Amniotic epithelial cell (primary cell): ENCODE data around the gene EFNA3.

Experiments
- DNase-seq: peaks from one replicate; pipeline ENCODE4 v3.0.0-alpha.2; 2010; ENCODE audit warnings: low read depth

Gene EFNA3

DNA sequence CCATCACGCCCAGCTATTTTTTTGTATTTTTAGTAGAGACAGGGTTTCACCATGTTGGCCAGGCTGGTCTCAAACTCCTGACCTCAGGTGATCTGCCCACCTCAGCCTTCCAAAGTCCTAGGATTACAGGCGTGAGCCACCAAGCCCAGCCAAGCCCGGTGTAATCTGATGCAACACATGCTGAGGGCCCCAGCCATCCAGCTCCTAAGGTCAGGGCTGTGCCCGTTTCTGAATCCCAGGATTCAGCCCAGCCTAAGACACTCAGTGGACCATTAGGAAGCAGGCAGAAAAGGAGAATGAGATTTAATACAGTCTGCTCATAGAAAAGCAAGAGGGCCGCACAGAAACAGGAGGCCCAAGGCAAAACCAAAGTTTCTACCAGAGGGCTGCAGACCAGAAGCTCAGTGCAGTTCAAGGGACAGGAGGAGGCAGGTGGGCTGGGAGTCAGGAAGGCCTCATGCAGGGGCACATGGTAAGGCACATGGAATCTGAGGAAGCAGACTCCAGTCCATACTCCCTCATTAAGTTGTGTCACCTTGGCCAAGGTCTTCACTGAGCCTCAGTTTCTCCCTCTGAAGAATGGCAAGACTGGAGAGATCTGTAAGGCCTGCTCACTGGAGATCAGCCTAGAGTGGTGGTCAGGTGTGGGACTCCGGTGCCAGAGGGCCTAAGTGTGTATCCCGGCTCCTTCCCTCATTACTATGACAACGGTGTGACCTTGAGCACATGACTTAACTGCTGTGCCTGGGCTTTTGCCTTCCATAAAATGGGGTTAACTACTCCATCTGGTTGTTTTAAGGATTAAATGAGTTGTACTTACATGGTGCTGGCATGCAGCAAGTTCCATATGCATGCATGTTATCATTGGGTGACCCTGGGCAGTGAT, 29.9 kb upstream of the EFNA3 start:
- no peak for DNase-seq

DNA sequence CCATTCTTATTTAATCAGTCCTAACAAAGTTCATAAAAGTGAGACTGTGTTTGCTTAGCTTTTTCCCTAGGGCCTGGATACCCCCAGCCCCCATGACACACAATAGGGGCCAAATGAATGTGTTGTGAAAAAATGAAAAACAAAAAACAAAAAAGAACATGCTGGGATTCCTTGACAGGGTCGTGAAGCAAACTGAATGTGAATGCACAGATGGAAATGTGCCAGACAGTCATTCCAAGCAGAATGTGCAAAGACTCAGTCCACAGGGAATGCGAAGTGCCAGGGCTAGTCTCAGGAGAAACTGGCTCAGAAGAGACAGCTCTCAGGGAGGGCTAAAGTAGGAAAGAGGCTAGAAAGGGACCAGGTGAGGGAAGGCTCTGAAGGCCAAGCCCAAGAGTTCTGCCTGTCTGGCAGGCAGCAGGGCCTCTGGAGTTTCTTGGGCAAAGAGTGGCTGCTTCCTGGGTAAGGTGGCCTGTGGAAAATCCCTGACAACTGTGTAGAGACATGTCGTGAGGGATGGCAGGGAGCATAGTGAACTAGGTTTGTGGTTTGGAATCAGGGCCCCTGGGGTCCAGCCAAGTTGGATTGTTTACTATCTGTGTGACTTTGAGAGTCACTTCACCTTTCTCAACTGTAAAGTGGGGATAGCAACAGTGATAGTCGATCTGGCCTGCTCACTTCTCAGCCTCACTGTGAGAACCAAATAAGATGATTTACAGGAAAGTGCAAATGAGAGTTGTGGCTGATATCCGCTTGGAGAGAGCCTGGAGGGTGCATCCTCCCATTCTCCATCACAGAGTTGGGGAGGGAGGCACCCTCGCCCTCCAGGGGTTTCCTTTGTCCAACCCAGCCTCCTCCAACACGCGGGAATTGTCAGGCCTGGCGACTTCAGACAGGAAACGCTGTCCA, 28.7 kb upstream of the EFNA3 start:
- peak; percentile 29 for DNase-seq

DNA sequence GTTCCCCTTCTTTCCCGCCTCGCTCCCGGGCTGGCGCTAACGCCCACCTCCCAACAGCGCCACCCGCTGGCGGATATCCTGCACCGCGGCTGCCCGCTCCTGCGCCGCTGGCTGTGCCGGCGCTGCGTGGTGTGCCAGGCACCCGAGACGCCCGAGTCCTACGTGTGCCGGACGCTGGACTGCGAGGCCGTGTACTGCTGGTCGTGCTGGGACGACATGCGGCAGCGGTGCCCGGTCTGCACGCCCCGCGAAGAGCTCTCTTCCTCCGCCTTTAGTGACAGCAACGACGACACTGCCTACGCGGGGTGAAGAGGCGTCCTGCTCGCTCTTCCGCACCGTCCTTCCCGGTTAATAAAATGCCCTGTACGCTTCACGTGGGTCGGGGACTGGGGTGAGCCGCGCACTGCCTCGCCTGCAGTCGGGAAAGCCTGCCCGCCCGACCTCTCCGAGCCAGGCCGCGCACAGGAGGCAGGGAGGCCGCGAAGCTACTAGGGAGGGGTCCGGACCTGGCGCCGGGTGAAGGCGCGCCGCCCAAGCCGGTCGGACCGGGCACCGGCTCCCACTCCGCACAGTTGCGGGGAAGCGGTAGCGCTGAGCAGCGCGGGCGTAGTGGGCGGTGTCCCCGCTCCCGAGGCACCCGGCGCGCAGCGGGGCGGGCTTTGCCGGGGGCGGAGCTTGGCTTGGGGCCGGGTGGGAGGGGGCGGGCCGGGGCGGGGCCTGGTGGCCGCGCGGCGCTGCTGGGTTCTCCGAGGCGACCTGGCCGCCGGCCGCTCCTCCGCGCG, 27.9 kb upstream of the EFNA3 start, which contains the start of gene ADAM15:
Gene ADAM15, plus strand, starts transcription at position 757 of the 782 bp plus-strand sequence. CDS start 71 bp downstream, outside the sequence.
- peak; percentile 46 for DNase-seq

DNA sequence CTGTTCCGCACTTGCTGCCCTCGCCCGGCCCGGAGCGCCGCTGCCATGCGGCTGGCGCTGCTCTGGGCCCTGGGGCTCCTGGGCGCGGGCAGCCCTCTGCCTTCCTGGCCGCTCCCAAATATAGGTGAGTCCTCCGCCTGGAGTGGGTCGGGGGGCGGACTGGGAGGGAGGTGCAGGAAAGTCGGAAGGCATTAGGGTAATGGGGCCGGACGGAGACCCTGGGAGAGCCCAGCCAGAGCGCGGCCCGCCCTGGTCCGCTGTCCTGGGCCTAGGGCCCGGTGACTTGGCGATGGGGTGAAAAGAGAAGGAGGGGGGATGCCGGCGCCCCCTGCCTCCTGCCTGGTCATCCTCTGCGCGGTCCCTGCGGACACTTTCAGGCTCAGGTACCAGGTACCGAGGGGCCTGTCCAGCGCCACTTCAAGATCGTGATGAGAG, 27.3 kb upstream of the EFNA3 start:
- no peak for DNase-seq

DNA sequence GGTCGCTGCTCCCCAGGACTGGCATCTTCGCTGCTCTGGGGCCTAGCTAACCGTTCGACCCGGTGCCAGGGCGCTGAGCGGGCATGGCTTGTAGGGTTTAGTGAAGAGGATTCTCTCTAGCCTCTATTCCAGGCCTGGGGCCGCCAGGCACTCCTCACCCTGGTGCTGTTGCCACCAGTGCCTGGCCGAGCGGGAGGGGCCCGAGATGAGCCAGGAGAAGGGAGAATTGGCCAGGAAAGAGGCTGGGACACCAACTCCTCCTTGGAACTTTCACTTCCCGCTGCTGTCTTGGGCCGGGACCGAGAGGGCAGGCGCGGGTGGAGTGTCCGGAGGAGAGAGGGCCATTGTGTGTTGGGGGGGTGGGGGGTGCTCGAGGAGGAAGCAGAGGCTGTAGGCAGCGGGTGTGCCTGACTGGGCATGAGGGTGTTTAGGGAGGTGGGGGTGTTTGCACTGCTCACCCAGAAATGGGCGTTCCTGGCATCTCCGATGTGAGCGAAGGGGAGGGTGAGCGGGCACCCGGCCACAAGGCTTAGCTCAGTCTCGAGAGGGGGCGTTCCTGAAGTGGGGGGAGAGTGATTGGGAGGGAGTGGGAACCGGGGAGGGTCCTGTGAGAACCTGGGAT, 26.7 kb upstream of the EFNA3 start:
- no peak for DNase-seq

DNA sequence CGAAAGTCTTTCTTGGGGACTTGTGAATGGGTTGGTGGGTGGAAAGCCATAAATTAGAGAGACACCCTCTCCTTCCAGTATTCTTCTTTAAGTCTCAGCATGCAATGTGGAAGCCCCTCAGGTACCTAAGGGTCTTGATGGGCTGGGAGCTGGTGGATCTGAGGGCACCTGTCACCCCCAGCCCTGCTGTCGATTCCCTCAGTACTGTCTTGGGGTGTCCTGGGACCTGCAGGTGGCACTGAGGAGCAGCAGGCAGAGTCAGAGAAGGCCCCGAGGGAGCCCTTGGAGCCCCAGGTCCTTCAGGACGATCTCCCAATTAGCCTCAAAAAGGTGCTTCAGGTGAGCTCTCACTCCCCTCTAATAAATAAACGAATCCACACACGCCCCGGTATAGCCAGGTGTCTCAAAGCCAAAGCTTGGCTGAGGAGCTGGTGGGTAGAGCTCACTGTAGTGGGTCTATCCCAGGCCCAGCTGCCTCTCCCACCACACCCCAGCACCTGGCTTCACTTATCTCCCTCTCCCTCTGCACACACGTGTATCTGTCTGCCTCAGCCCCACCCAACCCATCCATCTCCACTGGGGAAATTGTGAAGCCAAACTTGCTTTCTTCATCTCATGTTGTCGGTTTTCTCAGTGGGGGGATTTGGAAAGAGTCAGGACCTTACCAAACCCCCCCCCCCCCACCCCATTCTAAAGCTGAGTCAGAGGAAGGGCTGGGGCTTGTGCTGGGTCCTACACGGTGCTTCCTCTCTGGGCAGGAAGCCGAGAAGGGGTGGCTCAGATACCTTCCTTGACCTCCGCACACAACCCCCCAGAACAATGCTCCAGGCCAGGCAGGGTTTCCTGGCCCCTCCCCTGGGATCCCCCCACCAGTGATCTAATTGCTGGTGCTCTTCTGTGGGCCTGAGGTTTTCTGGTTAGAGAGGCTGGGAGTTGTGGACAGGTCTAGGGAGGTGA, 25.9 kb upstream of the EFNA3 start:
- no peak for DNase-seq

DNA sequence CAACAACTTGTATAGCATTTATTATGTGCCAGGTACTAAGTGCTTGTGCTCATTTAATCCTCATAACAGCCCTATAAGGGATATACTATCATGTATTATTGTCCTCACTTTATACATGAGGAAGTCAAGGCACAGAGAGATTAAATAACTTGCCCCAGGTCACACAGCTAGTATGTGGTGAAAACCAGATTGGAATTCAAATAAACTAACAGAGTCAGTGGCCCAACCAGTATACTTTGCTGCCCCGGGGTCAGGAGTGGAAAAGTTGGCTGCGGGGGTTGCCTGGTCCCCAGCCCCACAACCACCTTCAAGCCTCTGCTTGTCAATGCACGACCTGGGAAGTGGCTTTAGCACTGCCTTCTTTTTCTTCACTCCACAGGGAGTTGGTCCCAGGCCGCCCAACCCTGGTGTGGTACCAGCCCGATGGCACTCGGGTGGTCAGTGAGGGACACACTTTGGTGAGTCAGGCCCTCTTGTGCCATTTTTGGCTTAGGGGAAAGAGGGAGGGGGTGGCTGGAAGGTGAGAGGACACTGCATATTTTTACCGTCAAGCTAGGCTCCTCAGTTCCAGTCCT, 25.0 kb upstream of the EFNA3 start:
- DNase-seq = no peak

DNA sequence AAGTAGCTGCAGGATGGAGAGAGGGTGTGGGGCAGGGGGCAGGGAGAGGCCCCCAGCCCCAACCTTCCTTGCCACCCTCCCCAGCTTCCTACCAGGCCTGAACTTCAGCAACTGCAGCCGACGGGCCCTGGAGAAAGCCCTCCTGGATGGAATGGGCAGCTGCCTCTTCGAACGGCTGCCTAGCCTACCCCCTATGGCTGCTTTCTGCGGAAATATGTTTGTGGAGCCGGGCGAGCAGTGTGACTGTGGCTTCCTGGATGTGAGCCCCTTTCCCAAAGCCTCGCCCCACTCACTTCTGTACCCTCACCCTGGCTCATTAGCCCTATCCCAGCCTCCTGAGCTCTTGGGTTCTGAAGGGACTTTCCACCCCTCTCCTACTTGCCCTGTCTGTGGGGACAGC, 21.5 kb upstream of the EFNA3 start:
- no peak for DNase-seq

DNA sequence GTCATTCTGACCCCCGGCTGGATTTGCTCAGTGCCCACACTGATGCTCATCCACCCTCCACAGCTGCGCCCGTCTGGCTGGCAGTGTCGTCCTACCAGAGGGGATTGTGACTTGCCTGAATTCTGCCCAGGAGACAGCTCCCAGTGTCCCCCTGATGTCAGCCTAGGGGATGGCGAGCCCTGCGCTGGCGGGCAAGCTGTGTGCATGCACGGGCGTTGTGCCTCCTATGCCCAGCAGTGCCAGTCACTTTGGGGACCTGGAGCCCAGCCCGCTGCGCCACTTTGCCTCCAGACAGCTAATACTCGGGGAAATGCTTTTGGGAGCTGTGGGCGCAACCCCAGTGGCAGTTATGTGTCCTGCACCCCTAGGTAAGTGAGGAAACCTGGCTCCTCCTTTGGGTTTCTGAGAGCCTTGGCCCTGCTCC, 20.8 kb upstream of the EFNA3 start:
- DNase-seq = no peak

DNA sequence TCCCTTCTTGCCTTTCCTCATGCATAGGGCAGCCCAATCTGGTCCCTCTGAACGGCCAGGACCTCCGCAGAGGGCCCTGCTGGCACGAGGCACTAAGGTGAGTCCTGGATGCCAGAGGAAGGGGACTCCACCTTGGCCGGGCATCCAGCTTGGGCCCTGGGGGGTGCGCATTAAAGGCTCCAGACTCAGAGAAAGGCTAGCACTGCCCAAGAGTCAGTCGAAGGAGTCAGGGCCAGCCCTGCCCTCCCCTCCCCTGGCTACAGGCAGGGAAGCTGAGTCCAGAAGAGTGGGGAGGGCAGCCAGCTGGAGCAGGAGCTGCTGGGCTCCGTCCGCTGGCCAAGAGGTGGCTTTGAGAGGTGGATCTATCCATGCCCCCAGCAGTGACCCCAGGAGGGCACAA, 17.9 kb upstream of the EFNA3 start:
- no peak for DNase-seq

DNA sequence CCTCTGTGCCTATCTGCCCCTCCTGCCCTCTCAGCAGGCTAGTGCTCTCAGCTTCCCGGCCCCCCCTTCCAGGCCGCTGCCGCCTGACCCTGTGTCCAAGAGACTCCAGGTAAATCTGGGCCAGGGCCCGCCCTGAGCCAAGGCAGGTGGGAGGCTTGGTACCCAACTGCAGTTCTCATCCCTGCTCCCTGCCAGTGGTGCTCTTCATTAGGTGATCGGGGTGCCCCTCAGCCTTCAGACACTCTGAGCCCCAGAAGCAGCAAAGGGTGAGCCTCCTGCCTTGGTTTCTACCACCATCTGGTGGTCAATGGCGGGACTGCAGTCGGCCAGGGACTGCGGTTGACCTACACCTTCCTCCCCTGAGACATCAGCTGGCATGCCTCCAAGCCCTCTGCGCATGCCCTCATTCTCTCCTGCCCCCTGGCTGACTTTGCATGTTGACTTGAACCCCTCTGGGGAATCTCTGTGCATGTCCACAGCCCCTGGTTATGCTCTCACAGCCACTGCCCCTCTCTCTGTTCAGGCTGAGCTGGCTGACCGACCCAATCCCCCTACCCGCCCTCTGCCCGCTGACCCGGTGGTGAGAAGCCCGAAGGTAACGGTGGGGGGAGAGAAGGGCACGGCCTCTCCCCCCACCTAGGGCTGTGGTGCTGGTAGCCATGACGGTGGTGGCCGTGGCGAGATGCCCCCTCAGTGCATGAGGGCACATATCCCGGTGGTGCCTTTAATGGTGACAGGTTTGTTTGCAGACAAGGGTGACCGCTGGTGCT, 17.1 kb upstream of the EFNA3 start:
- peak; percentile 77 for DNase-seq

DNA sequence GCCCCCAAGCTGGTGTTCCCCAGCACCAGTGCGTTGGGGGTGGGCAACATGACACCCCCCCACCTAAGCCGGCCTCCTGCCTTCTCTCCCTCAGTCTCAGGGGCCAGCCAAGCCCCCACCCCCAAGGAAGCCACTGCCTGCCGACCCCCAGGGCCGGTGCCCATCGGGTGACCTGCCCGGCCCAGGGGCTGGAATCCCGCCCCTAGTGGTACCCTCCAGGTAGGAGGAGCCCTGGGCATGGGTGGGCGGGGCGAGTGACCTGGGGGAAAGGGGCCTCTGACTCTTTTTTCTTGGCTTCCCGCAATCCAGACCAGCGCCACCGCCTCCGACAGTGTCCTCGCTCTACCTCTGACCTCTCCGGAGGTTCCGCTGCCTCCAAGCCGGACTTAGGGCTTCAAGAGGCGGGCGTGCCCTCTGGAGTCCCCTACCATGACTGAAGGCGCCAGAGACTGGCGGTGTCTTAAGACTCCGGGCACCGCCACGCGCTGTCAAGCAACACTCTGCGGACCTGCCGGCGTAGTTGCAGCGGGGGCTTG, 16.4 kb upstream of the EFNA3 start:
- no peak for DNase-seq

DNA sequence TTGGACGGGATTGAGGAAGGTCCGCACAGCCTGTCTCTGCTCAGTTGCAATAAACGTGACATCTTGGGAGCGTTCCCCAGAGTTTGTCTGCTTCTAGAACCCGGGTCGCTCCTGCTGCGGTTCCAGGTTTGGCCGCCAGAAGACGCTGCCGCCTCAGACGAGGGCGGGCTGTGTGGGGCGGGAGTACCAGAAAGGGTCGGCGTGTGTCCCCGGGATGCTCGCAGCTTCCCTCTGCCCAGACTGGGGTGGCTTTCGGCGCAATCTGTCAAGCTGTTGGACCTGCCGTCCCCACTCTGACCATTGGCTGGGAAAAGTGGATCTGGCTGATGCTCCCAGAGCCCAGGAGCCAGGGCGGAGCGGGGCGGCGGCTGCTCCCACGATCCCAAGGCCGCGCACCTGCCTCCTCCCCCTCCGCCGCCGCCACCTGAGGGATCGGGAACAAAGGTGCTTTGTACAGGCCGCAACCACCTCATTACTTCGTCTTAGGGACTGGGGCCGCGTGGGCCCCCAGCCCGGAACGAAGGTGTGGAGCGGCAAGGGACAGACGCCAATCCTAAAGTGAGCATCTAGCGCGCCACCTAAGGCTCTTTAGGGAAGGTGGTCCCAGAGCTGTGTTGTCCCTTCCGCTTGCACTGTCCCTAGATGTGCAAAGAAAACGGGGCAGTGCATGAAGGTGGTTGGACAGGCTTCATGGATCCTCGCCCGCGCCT, 15.8 kb upstream of the EFNA3 start:
- DNase-seq = no peak

DNA sequence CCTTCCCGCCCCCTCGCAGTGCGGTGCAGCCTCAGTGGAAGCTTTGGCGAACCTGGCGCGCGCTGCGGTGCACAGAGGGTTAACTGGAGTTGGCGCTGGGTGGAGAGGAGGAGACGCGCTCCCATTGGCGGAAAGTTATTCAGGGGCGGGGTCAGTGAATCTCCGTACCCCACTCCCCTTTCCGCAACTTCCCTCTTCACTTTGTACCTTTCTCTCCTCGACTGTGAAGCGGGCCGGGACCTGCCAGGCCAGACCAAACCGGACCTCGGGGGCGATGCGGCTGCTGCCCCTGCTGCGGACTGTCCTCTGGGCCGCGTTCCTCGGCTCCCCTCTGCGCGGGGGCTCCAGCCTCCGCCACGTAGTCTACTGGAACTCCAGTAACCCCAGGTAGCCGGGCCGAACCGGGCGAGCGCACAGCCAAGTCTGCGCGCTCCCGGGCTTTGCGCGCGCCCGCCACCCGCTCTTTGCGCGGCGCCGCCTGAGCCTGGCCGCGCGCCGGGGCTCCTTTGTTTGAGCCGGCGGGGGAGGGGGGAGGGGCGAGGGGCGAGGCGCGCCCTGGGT, 15.0 kb upstream of the EFNA3 start, which contains the start of gene EFNA4:
Gene EFNA4, plus strand, starts transcription at position 191 of the 561 bp plus-strand sequence. Its CDS starts 84 bp downstream, at position 275.
- DNase-seq = peak; percentile 80

DNA sequence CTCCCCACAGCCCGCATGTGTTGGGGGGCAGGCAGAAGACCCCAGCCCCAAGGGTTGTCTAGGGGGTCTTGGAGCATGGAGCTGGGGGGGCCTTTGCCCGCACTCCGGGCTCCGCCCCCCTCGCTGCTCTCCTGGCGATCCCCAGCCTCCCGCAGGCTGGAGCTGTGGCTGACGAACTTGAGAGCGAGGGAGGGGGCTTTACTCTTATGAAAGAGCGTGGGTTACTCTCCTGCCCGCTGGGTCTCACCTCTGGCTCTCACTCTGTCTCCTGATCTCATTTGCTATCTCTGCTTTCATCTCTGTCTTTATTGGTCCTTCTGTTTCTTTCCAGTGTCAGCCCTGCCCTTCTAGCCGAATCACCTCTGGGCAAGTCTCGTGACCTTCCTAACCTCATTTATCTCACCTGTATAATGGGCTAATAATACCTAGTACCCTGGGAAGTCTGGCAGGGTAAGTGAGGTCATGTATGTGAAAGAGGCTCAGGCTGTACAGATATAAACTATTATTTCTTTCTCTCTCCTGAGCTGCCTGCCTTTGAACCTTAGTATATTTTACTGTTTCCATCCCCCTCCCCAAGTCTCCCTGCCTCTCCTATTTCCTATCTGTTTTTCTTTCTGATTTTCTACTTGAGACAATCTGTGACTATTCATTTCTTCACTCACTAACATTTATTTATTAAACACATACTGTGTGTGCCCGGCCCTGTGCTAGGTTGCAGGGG, 14.4 kb upstream of the EFNA3 start:
- peak; percentile 30 for DNase-seq

DNA sequence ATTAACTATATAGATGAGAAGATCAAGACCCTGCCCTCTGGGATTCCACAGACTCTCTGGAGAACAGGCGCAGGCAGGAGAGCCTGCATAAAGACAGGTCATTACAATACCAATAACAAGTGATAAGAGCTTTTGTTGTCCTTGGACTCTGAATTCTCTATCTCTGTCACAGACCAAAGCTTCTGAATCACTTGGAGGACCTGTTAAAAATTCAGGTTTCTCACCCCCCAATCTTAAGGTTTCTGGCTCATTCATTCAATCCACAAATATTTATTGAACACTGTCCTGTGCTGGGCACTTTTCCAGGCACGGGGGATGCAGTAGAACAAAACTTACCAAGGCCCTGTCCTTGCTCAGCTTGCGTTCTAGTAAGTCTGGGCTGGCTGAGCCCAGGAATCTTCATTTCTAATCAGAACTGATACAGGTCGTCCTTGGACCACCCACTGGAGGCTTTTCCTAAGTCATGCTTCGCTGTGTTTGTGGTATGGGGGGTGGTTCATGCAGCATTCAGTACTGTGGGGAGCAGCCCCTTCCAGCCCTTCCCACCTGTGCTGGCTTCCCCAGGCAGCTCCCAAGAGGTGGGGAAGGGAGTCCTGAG, 13.7 kb upstream of the EFNA3 start:
- no peak for DNase-seq

DNA sequence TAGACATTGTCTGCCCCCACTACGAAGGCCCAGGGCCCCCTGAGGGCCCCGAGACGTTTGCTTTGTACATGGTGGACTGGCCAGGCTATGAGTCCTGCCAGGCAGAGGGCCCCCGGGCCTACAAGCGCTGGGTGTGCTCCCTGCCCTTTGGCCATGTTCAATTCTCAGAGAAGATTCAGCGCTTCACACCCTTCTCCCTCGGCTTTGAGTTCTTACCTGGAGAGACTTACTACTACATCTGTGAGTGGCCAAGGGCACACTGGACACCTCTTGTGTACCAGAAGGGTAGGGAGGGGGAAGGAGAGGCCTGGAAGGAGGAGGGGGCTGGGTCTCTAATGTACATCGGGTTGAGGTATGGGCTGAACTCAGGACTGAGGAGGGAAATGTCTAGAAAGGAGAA, 11.9 kb upstream of the EFNA3 start:
- DNase-seq = no peak
